Body of pancreas (tissue), 4 donors: ENCODE data around the gene RET.

ENCODE experiments used
- CTCF ChIP-seq, 7 experiments: fragments of 450-650 bp in 4 of 7; fragments of 200-600 bp in 3 of 7; sonication (generic) in 3 of 7; IDR thresholded peaks; one replicate each; pipeline ENCODE4 v1.5.1; 2016 to 2019; ENCODE audit warnings: antibody characterized with exemption in 7 of 7
- POLR2A ChIP-seq, 3 donors: fragments of 450-650 bp; IDR thresholded peaks; one replicate each; pipeline ENCODE4 v1.6.1; 2016; ENCODE audit warnings: antibody characterized with exemption in 3 of 3, mild to moderate bottlenecking in 2 of 3

GRCh38 chr10:43094085-43094484, 17.2 kb downstream of the RET start:
- TF ChIP-seq CTCF (IDR thresholded peaks at IDR 0.05) (no peak), POLR2A (IDR thresholded peaks at IDR 0.05) (no peak)
